Measurements from ENCODE around the gene BAZ1A.
"Not testable (repeated sequence)": the region's sequence is repeated elsewhere in the genome, so short reads cannot be mapped to it uniquely, and the experiment has no call there.

The BAZ1A gene

DNA sequence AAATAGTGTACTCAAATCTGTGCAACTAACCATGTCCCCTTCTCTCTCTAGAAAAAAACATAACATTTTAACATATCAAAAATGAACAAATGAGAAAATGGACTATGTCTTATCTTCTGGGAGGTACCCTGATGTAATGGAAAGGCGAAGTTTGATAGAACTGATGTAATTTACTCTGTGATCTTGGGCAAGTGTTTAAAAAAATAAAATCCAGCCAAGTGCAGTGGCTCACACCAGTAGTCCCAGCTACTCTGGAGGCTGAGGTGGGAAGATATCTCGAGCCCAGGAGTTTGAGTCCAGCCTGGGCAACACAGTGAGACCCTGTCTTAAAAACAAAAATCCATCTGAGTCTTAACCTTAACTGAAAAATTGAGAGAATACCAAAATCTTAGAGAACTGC is 124.9 kb downstream of the BAZ1A start:
- TF ChIP-seq, protein P1, sequence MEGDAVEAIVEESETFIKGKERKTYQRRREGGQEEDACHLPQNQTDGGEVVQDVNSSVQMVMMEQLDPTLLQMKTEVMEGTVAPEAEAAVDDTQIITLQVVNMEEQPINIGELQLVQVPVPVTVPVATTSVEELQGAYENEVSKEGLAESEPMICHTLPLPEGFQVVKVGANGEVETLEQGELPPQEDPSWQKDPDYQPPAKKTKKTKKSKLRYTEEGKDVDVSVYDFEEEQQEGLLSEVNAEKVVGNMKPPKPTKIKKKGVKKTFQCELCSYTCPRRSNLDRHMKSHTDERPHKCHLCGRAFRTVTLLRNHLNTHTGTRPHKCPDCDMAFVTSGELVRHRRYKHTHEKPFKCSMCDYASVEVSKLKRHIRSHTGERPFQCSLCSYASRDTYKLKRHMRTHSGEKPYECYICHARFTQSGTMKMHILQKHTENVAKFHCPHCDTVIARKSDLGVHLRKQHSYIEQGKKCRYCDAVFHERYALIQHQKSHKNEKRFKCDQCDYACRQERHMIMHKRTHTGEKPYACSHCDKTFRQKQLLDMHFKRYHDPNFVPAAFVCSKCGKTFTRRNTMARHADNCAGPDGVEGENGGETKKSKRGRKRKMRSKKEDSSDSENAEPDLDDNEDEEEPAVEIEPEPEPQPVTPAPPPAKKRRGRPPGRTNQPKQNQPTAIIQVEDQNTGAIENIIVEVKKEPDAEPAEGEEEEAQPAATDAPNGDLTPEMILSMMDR (conservative IDR thresholded peaks at IDR 0.05; ENCODE audit: low read depth, low read length) = no peak
- no peak for DNase-seq (ENCODE audit: low read depth)
- H3K4me3 ChIP-seq (ENCODE audit: low read length) = no peak overlapping the region

DNA sequence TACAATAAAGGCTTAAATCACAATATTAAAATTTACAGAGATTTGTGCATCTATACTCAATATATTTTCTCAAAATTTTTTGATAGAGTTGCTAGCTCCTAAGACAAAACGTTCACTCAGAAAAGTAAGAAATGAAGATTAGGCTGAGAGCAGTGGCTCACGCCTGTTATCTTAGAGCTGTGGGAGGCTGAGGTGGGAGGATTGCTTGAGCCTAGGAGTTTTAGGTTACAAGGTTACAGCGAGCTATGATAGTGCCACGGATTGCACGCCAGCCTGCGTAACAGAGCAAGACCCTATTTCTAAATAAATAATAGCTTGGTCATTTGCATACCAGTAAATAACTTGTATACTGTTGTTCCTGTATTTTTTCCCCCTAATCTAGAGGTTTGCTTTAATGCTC is 125.8 kb downstream of the BAZ1A start:
- TF ChIP-seq, protein P1 (conservative IDR thresholded peaks at IDR 0.05; ENCODE audit: low read depth, low read length) = no peak
- no peak for DNase-seq (ENCODE audit: low read depth)
- no peak overlapping the region for H3K4me3 ChIP-seq (ENCODE audit: low read length)

DNA sequence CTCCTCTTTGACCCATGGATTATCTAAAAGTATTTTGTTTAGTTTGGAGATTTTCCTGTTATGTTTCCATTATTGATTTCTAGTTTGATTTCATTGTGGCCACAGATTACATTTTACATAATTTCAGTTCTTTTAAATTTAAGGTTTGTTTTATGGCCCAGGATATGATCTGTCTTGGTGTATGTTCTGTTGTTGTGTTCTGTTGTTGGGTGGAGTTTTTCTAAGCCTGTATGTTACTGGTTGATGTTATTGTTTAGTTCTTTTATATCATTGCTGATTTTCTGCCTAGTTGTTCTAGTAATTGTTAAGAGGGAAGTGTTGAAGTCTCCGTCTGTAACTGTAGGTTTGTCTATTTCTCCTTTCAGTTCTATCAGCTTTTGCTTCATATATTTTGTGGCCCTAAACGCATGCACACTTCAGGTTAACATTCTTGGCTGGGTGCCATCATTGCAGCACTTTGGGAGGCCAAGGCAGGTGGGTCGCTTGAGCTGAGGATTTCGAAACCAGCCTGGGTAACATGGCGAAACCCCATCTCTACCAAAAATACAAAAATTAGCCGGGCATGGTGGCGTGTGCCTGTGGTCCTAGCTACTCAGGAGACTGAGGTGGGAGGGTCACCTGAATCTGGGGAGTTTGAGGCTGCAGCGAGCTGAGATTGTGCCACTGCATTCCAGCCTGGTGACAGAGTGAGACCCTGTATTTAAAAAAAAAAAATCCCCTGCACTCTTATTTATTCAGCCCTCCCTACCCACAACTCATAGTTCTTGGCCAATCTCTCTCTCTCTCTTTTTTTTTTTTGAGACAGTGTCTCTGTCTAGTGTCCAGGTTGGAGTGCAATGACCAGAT is 132.7 kb downstream of the BAZ1A start:
- TF ChIP-seq, protein P1 (conservative IDR thresholded peaks at IDR 0.05; ENCODE audit: low read depth, low read length) = no peak
- no peak for DNase-seq (ENCODE audit: low read depth)
- H3K4me3 ChIP-seq (ENCODE audit: low read length) = no peak overlapping the region

DNA sequence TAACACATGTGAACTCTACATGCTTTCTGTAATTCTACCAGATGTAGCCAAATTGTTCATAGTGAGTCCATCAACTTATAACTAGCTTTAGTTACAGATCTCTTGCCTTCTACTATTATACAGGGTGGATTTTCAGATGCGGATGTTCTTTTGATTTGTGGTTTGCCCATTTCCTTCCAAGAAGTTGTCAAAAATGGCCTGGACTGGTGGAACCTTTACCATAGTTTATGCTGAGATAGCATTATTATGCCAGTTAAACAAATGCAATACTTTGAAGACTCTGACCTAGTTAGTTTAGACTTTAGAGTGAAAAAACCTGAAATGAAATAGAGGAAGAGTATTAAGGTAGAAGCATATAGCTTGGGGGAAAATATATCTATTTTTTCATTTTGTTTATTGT is 133.3 kb downstream of the BAZ1A start:
- no peak for DNase-seq (ENCODE audit: low read depth)
- H3K4me3 ChIP-seq (ENCODE audit: low read length) = no peak overlapping the region
- TF ChIP-seq, protein P1 (conservative IDR thresholded peaks at IDR 0.05; ENCODE audit: low read depth, low read length) = no peak

DNA sequence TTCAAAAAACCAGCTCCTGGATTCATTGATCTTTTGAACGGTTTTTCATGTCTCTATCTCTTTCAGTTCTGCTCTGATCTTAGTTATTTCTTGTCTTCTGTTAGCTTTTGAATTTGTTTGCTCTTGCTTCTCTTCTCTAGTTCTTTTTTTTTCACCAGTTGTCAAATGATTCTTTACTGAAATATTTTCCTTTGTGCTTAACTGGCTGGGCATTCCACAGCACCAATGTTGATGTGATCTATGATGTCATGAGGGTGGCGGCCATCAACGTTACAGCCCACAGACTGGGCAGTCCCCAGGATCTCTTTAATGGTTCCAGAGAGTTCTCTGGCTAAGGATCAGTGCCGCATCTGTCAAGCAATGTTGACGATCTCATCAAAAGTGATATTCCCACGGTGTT is 135.0 kb downstream of the BAZ1A start:
- DNase-seq (ENCODE audit: low read depth) = peak; percentile 24
- not testable (repeated sequence) for H3K4me3 ChIP-seq (ENCODE audit: low read length)

DNA sequence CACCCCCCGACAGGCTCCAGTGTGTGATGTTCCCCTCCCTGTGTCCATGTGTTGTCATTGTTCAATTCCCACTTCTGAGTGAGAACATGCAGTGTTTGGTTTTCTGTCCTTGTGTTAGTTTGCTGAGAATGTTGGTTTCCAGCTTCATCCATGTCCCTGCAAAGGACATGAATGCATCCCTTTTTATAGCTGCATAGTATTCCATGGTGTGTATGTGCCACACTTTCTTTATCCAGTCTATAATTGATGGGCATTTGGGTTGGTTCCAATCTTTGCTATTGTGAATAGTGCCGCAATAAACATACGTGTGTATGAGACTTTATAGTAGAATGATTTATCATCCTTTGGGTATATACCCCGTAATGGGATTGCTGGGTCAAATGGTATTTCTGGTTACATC is 138.1 kb downstream of the BAZ1A start:
- DNase-seq (ENCODE audit: low read depth); H3K4me3 ChIP-seq (ENCODE audit: low read length): not testable (repeated sequence)

DNA sequence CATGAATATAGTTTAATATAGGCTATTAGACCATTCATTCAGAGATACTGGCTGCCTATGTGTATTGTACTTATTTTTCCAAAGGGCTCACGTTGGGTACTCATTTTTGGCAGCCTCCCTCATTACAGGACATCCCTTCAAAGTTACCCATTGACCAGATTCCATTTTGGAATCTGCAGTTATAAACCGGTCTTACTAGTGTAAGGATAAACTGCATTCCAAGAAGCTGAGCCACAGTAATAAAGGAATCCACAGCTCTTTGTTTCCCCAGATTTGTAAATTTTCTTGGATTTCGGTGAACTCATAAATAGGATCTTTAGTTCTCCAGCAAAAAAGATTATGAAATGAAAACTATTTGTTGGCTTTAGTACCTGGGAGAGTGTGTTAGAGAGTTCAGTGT is 141.9 kb downstream of the BAZ1A start:
- DNase-seq (ENCODE audit: low read depth) = peak; percentile 57
- H3K4me3 ChIP-seq (ENCODE audit: low read length) = no peak overlapping the region
- TF ChIP-seq, protein P1 (conservative IDR thresholded peaks at IDR 0.05; ENCODE audit: low read depth, low read length) = no peak

DNA sequence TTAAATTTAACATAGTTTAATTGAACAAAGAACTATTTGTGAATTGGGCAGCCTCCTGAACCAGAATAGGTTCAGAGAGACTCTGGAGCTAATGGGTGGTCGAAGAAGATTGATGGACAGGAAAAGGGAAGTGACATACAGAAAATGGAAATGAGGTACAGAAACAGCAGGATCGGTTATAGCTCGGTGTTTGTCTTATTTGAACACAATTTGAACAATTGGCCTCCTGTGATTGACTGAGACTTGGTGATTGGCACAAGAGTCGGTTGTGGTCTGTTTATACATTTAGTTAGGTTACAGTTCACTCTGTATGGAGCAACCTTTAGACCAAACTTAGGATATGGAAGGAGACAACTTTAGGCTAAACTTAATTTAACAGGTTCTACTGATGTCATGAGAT is 142.4 kb downstream of the BAZ1A start:
- TF ChIP-seq, protein P1 (conservative IDR thresholded peaks at IDR 0.05; ENCODE audit: low read depth, low read length) = no peak
- H3K4me3 ChIP-seq (ENCODE audit: low read length) = no peak overlapping the region
- no peak for DNase-seq (ENCODE audit: low read depth)
